Stimulated activated CD8-positive, alpha-beta memory T cell treated with anti-CD3 and anti-CD28 coated beads, Interleukin-15, amount 100 ng/mL, for 48 hours (primary cell): ENCODE measurements around the gene MYH11.
"Not testable (repeated sequence)": the region's sequence is repeated elsewhere in the genome, so short reads cannot be mapped to it uniquely, and the experiment has no call there.

Experiments used
- DNase-seq, 2 donors: peaks; one replicate each; pipeline ENCODE4 v3.0.0-alpha.2; 2020; ENCODE audit warnings: low read depth in 2 of 2

Gene MYH11

GRCh38 chr16:15843635-15844279 is 13.1 kb downstream of the MYH11 start:
- no peak for DNase-seq

- DNase-seq = not testable (repeated sequence)
Observed at GRCh38 chr16:15839204-15839603, 17.6 kb downstream of the MYH11 start.

GRCh38 chr16:15837761-15838160 is 19.1 kb downstream of the MYH11 start:
- no peak for DNase-seq

GRCh38 chr16:15836965-15837611 is 19.7 kb downstream of the MYH11 start:
- DNase-seq = no peak

- DNase-seq = no peak
Observed at GRCh38 chr16:15836074-15836473, 20.8 kb downstream of the MYH11 start.

GRCh38 chr16:15835136-15835878 is 21.5 kb downstream of the MYH11 start:
- no peak for DNase-seq

- DNase-seq = no peak
Observed at GRCh38 chr16:15834502-15834901, 22.3 kb downstream of the MYH11 start.

- no peak for DNase-seq
Observed at GRCh38 chr16:15833541-15833940, 23.3 kb downstream of the MYH11 start.

- DNase-seq = no peak
Observed at GRCh38 chr16:15832241-15832640, 24.6 kb downstream of the MYH11 start.

- no peak for DNase-seq
Observed at GRCh38 chr16:15830832-15831451, 25.9 kb downstream of the MYH11 start.

- DNase-seq = no peak
Observed at GRCh38 chr16:15829460-15829859, 27.4 kb downstream of the MYH11 start.

- no peak for DNase-seq
Observed at GRCh38 chr16:15827709-15828343, 29.0 kb downstream of the MYH11 start.

GRCh38 chr16:15827299-15827698 is 29.5 kb downstream of the MYH11 start:
- no peak for DNase-seq

GRCh38 chr16:15825750-15826305 is 31.0 kb downstream of the MYH11 start:
- no peak for DNase-seq

- DNase-seq = no peak
Observed at GRCh38 chr16:15822957-15823356, 33.9 kb downstream of the MYH11 start.

GRCh38 chr16:15820837-15821236 is 36.0 kb downstream of the MYH11 start:
- DNase-seq = no peak

- no peak for DNase-seq
Observed at GRCh38 chr16:15819046-15819445, 37.8 kb downstream of the MYH11 start.

- DNase-seq = no peak
Observed at GRCh38 chr16:15817446-15817845, 39.4 kb downstream of the MYH11 start.

- DNase-seq = no peak
Observed at GRCh38 chr16:15816228-15816627, 40.6 kb downstream of the MYH11 start.

GRCh38 chr16:15812401-15812750 is 44.5 kb downstream of the MYH11 start:
- DNase-seq = not testable (repeated sequence)

GRCh38 chr16:15811481-15812400 is 45.1 kb downstream of the MYH11 start:
- no peak for DNase-seq
